ENCODE measurements around the gene CIZ1.
A peak's percentile ranks its signal among the peaks of the same experiment; 100 is the strongest.

The CIZ1 gene

GRCh38 chr9:128164307-128164885 is 27.0 kb downstream of the CIZ1 start:
- DNase-seq (ENCODE audit: low read depth in 4 of 4, low spot score in 1 of 4) = no peak

- no peak for DNase-seq (ENCODE audit: low read depth in 4 of 4, low spot score in 1 of 4)
Observed at GRCh38 chr9:128163523-128164306, 27.7 kb downstream of the CIZ1 start.

GRCh38 chr9:128163027-128163515 is 28.3 kb downstream of the CIZ1 start:
- no peak for DNase-seq (ENCODE audit: low read depth in 4 of 4, low spot score in 1 of 4)

GRCh38 chr9:128162215-128163026 is 29.0 kb downstream of the CIZ1 start:
- no peak for DNase-seq (ENCODE audit: low read depth in 4 of 4, low spot score in 1 of 4)

GRCh38 chr9:128161215-128161902 is 30.0 kb downstream of the CIZ1 start:
- no peak for DNase-seq (ENCODE audit: low read depth in 4 of 4, low spot score in 1 of 4)

GRCh38 chr9:128160603-128160987 is 30.8 kb downstream of the CIZ1 start:
- DNase-seq (ENCODE audit: low read depth in 4 of 4, low spot score in 1 of 4) = peak in 3 of 4 experiments; percentile 29 to 37 (median 35)

GRCh38 chr9:128159784-128160602 is 31.4 kb downstream of the CIZ1 start, which contains the start of gene BBLN:
Gene BBLN, plus strand, starts transcription at chr9:128160265. Its CDS starts 143 bp downstream, at chr9:128160408.
- DNase-seq (ENCODE audit: low read depth in 4 of 4, low spot score in 1 of 4) = peak; percentile 81 to 96 (median 92)

- DNase-seq (ENCODE audit: low read depth in 4 of 4, low spot score in 1 of 4) = peak in 1 of 4 experiments; percentile 18
Observed at GRCh38 chr9:128159522-128159783, 31.9 kb downstream of the CIZ1 start.

GRCh38 chr9:128155736-128156500 is 35.5 kb downstream of the CIZ1 start:
- no peak for DNase-seq (ENCODE audit: low read depth in 4 of 4, low spot score in 1 of 4)

GRCh38 chr9:128153947-128154695 is 37.3 kb downstream of the CIZ1 start:
- DNase-seq (ENCODE audit: low read depth in 4 of 4, low spot score in 1 of 4) = no peak

- no peak for DNase-seq (ENCODE audit: low read depth in 4 of 4, low spot score in 1 of 4)
Observed at GRCh38 chr9:128153060-128153946, 38.1 kb downstream of the CIZ1 start.

- no peak for DNase-seq (ENCODE audit: low read depth in 4 of 4, low spot score in 1 of 4)
Observed at GRCh38 chr9:128152133-128153059, 39.0 kb downstream of the CIZ1 start.

- no peak for DNase-seq (ENCODE audit: low read depth in 4 of 4, low spot score in 1 of 4)
Observed at GRCh38 chr9:128151309-128152132, 39.9 kb downstream of the CIZ1 start.

- DNase-seq (ENCODE audit: low read depth in 4 of 4, low spot score in 1 of 4) = no peak
Observed at GRCh38 chr9:128150594-128151308, 40.6 kb downstream of the CIZ1 start.

GRCh38 chr9:128149951-128150593 is 41.3 kb downstream of the CIZ1 start:
- no peak for DNase-seq (ENCODE audit: low read depth in 4 of 4, low spot score in 1 of 4)

Measured in stimulated activated CD4-positive, alpha-beta T cell treated with anti-CD3 and anti-CD28 coated beads, Interleukin-1b, Interleukin-23, amount 100 ng/mL, for 24 hours (primary cell).